HG03457 (cell line): Measurements from ENCODE around the gene WDR11.

ENCODE experiments used
- ATAC-seq: cut with Tn5 transposase; IDR thresholded peaks from one replicate; pipeline ENCODE4 v1.9.1; 2021; ENCODE audit warnings: moderate number of reproducible peaks; ENCODE audit not compliant: unreplicated experiment

The WDR11 gene

DNA sequence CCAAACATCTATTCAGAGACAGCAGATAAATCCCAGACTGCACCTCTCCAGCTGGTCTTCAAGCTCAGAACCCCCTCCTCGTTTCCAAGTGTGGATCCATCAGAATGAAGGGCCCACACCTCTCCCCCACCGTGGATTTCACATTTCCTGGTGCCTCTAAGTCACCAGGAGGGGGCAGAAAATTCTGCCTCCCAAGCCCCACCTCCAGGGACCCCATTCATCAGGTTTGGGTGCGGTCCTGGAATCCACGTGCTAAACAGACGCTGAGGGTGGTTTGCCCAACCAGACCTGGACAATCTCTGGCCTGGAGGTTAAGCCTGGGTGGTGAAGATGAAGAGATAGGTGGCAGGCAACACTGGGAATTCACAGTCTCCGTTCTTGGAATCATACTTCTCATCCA, 92.4 kb downstream of the WDR11 start:
- ATAC-seq: no peak

DNA sequence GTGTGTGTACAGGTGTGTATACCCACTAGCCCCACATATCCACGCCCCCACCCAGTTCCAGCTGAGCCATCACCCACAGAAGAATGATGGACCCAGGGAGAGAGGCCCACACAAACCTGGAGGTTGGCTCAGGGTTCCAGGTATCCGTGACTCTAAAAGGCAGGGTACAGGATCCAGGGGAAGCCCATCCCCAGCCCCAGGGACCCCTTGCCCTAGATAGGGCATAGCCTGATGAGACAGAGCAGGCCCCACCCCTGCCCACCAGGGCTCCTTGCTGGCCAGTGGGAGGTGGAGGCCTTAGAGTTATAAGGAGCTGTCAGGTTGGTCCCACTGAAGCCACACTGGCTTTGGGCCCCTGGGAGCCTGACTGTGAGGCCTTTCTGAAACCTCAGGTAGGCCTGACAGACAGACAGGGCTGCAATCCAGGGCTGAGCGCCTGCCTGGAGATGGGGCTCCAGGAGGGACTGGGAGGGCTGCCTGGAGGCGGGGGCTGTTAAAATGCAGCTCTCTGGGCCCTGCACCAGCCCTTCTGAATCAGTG, 93.5 kb downstream of the WDR11 start:
- no peak for ATAC-seq

DNA sequence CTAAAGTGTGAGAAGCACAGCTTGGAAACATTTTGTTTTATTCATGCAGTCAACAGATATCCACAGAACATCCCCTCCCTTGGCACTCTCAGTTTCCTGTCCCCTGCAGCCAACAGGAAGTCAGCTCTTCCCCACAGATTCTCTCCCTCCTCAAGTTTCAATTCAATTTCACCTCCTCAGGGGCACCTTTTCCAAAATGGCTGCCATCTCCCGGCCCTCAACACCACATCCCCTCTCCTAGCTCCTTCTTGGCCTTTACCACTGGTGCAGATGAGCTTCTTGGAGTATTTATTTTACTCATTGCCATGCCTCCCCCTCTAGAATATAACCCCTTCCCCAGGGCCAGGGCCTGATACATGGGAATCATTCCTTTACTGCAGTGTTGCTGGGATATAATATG, 94.0 kb downstream of the WDR11 start:
- ATAC-seq: no peak

GRCh38 chr10:120945801-120946302, 94.7 kb downstream of the WDR11 start:
- no peak for ATAC-seq

DNA sequence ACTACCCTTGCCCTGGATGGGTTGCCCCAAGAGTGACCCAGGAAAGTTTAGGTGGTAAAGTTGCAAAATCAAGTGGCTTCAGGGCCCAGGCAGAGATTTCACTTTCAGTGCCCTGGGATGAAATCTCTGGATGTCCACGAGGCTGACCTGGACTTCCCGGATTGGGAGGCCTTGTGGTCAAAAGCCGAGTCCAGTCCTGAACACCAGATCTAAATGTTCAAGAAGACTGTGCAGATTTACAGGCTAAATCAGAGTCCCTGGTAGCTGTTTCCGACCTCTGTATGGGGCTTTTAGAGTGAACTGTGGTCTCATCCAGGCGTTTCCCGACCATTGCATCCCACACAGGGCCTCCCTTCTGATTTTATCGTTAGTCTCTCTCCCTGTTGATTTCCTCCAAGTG, 95.3 kb downstream of the WDR11 start:
- ATAC-seq: no peak

- no peak for ATAC-seq
Observed at GRCh38 chr10:120948889-120949608, 97.9 kb downstream of the WDR11 start.

GRCh38 chr10:120949609-120950031, 98.5 kb downstream of the WDR11 start:
- ATAC-seq: no peak

GRCh38 chr10:120950051-120950561, 98.9 kb downstream of the WDR11 start:
- no peak for ATAC-seq

DNA sequence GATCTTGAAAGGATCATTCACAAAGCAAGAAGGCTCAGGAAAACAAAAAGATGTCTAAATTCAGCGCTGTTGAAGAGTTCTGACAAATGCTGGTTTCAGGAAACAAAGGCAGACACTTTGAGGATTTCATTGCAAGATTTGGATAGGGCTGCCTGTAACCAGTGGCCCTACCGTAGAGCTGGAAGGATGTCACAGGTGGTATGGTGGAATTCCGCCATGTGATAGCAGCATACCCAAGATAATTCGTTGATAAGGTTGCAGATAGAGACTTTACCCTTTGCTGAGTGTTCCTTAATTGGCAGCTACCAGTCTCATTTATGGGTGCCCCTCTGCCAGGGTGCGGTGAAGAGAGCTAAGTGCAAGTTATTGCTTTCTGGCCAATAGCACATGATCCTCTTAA, 100.1 kb downstream of the WDR11 start:
- ATAC-seq: no peak

DNA sequence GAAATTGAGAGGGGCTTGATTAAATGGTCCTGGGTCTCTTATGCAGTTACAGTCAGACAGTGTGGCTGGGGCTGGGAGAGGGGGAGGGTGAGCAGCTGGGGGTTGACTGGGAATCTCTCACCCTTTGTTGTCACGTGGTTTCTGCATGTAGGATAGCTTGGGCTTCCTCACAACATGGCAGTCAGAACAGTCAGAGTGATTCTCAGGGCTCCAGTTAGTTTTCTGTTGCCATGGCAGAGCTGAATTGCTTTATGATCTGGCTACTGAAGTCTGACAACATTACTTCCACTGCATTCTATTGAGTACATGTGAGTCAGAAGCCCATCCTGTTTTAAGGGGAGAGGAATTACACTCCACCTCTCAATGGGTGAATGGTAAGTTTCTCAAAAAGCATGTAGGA, 102.7 kb downstream of the WDR11 start:
- ATAC-seq: no peak
